Measurements from ENCODE around the gene KCNB1. TPM values are rescaled to one million over a fixed set of nuclear protein-coding genes. Genes with fewer than 3 reads are reported as not detected.
"Not testable (repeated sequence)": the region's sequence is repeated elsewhere in the genome, so short reads cannot be mapped to it uniquely, and the experiment has no call there.

The KCNB1 gene
- total RNA-seq, 1 donor from 2014 or later: 5.8 TPM

DNA sequence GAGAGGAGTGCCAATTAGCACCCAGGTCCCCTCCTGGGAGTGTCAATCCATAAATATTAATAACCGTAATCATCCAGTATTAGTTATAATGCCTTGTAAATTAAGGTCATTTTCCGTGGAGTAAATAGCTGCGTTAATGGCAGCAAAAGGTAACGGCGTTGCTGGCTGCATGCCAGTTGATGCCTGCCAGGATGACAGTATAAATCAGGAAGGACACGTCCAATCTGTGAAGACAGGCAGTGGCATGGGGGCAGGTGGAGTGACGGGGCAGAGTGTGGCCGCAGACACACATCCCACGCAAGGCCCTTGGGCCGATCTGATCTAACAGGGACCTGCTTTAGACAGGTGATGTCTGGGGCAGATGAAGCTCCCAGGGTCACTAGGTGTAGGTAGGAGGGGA lies 49.1 kb downstream of the KCNB1 start:
- DNase-seq: no peak

DNA sequence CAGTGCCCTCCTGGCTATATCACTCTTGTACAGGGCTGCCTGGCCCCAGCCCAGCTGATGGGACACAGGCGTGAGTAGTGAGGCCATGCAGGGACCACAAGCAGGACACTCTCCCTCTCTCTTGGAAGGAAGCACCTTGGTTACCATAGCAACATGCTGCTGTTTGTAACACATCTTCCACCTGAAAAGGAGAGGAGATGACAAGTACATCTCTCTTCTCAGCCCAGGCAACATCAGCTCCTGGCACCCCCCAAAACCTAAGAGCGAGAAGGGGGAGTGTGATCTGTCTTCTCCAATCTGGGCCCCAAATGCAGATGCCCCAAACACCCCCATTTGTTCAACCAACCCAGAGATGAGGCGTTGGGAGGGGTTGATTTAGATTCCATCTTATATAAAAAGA lies 49.9 kb downstream of the KCNB1 start:
- peak; percentile 35 for DNase-seq

DNA sequence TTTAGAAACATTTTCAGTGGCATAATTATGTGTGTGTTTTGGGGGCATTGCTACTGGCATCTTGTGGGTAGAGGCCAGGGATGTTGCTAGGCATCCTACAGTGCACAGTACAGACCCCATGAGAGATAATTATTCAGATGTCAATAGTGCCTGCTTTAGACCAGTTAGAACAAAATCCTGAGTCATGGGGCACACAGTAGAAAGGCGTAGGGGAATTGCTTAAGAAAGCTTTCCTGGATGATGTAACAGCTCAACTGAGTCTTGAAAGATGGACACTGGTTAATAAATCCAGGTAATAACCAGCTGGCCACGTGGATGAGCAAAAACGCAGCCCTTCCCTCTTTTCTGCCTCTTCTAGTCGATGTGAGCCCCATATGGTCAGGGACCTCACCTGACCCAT lies 51.1 kb downstream of the KCNB1 start:
- no peak for DNase-seq

DNA sequence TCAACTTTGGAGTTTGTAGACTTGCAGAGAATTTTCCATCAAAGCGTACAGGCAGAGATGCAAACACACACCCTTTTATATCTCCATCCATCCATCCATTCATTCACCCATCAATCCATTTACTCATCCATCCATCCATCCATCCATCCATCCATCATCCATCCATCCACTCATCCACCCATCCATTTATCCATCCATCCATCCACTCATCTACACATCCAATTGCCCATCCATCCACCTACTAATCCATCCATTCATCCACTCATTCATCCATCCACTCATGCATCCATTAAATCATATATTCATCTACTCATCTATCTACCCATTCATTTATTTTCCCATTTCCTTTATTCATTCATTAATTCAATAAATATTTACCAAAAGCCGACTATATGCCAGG lies 52.1 kb downstream of the KCNB1 start:
- no peak for DNase-seq

DNA sequence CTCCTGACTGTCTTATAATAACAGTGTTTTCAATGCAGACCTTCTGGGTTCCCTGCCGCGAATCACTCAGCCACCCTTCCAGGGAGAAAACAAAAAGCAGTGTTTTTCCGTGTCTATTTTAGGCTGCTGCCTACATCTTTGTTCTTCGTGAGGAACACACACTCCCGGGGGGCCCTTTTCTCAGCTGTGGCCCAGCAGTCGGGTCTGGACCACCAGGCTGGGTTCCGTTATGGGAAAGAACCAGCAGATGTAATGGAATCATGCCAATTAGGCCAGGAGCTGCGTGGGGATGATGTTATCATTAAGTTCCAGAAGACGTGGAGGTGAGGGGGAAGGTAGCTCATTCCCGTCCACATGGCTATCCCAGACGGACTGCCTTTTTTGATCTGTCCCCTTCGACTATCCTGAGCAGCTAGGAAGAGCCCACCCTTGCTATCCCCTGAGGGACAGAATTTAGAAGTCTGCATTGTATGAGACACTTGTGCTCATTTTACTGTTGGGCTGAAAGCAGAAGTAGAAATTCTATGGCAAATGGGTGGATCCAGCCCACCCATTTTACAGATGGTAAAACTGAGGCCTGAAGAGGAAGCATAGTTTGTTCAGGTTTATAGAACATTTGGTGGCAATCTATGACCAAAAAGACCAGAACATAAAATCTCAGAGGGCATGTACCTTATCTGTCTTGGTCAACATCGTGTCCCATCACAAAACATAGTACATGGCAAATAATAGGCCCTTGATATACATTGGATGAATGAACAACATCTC lies 54.5 kb downstream of the KCNB1 start:
- peak; percentile 39 for DNase-seq

DNA sequence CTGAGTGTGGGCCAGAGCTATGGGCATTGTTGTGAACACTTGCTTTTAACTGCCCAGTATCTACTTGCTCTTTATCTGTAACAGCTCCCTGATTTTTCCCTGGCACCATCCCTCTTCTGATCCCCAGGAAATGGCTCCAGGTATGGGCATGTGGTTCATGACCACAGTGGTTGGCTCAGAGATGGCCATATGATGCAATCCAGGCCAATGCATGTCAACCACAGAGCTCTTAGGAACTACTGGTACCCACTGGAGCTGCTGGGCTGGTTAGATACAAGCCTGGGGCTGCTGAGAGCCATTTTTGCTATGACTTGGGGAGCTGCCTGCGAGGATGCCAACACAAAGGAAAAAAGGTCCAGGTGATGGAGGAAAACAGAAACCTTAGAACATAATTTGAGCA lies 55.6 kb downstream of the KCNB1 start:
- no peak for DNase-seq

DNA sequence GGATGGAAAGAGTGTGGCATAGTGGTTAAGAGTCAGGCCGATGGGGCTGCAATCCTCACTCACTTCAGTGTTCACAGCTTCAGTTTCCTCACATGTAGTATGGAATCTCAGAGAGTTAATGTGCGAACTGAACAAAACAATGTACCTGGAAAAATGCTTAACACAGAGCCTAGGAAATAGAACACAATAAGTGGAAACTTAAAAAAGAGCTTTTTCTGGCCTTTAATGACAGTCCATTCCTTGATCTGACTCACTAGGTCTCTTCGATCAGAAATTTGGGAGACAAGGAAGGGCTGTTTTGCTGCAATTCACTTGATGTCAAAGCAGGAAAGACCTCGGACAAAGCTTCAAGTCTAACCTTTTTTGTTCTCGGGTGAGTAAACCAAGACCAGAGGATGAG lies 56.1 kb downstream of the KCNB1 start:
- DNase-seq: no peak

DNA sequence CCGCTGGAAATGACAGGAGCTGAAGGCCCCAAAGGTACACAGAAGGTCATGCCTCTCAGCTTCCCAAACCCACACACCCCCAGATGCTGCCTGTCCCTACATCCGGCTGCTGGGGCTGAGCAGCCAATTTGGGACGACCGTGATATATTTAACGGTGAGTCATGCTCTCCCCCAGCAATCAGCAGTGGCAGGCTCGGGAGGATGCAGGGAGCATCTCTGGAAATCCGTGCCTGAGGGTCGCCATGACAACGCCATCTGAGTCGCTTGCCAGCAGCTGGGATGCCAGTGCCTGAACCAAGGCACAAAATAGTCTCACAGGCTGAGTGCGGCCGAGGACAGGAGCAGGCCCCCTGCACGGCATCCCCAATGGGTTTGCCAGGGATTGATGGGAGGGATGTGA lies 57.9 kb downstream of the KCNB1 start:
- DNase-seq: peak; percentile 89

DNA sequence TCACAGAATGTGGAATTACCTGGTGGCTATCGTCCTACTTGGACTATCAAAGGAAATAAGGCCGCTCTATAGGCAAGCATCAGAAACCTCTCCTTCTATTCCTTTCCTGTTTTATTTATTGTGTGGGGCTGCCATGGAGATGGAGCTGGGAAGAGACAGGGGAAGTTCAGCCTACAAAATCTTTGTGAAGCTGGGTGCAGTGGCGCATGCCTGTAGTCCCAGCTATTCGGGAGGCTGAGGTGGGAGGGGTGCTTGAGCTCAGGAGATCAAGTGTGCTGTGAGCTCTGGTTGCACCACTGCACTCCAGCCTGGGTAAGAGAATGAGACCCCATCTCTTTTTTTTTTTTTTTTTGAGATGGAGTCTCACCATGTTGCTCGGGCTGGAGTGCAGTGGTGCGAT lies 60.3 kb downstream of the KCNB1 start:
- no peak for DNase-seq

DNA sequence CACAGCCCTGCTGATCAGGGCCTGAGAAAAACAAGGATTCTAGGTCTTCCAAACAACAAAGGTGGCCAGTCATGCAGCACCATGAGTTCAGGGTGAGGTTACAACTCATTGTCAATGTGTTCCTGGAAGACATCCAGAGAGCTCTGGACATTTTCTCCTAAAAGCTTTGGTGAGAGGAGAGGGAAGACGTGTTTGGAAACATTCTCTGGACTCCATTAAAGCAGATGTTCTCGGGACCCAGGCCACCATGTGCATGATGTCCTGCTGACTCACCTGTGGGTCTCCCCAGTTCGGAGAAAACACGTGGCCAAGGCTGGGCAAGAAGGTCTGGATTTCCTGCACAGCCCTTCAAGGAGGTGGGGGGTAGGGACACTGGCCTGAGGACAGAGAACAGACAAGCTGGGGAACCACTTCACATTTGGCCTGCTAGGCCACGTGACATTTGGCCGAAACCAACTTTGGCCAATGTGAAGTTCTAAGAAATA lies 61.6 kb downstream of the KCNB1 start:
- DNase-seq: no peak

DNA sequence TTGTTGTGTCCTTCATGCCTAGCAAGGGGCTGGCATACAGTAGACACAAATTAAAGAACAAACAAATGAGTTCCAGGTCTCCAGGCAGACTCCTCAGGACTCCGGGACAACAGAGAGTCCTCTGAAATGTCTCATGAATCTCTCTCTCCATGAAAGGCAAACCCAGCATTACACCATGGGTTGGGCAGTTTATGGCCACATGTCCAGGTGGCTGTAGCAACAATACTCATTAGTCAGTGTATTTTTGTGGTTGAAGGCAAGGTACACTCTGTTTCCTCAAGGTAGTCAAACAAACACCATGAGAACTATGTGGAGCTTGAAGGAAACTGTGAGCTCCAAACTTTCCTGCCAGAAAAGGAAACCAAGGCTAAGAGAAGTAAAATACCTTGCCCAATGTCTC lies 62.2 kb downstream of the KCNB1 start:
- no peak for DNase-seq

DNA sequence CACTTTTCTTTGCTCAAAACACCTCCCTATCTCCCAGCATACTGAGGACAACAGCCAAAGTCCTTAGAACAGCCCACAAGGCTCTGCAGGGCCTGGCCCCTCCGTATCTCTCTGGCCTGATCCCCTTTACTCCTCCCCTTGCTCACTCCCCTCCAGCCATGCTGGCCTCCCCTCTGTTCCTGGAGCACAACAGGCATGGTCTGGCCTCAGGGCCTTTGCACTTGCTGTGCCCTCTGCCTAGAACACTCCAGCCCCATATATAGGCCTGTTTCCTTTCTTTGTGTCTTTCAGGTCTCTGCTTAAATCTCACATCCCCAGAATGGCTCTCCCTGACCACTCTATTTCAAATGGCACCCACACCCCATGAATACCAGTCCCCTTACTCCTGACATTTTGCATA lies 62.7 kb downstream of the KCNB1 start:
- DNase-seq: no peak

DNA sequence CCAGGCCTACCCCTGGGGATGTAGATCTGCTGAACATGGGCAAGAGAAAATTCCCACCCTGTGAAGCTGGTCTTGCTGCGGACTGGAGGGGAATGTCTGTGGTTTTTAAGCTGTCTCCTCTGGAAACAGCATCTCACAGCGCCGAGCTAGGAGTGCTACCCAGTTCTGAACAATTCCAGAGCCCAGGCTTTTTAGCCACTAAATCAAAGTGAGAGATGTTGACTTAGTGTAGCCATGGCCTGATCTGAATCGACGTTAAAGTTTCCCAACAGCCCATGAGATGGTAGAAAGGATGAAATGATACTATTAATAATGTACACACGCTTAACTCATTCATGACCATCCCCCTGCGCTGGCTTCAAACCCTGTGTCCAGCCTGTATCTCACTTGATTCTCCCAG lies 63.7 kb downstream of the KCNB1 start:
- DNase-seq: no peak

DNA sequence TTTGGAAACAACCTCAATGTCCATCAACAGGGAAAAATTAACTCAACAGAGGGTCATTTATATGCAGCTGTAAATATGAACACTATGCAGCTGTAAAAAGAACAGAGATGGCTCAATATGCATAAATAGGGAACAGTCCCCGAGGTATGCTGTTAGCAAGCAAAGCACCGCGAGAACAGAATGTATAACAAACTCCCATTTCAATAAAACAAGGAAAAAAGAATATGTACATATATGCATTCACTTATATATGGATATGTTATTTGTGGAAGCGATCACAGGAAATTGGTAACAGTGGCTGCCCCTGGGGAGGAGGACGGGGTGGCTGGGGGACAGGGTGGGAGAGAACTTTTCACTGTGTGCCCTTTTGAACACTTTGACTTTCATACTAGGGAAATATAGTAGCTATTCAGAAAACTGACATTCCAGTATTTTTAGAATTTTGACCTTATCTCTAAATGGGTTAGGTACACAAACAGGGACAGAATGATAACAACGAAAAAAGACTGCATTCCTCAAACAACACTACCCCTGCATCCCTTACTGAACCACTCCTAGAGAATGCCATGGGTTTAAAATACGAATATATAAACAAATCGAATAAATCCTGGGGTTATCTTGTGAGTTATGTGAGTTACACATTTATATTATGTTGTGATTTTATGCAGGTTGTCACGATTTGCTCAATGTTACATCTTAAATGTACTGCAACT lies 64.5 kb downstream of the KCNB1 start:
- no peak for DNase-seq

DNA sequence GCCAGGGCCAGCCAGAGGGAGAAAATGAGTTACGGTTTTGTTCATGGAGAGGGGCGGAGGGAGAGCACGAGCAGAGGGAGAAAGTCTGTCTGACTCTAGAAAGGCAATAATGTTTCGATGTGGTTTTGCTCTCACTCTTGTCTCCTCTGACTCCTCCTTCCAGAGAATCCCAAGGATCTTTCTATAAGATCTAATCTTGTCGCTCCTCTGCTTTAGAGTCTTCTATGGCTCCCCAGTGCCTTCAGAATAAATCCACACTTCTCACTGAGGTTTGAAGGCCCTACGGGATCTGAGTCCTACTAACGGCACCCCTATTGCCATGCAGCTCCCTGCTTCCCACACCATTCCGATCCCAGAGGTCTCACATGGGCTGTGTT lies 66.8 kb downstream of the KCNB1 start:
- no peak for DNase-seq

DNA sequence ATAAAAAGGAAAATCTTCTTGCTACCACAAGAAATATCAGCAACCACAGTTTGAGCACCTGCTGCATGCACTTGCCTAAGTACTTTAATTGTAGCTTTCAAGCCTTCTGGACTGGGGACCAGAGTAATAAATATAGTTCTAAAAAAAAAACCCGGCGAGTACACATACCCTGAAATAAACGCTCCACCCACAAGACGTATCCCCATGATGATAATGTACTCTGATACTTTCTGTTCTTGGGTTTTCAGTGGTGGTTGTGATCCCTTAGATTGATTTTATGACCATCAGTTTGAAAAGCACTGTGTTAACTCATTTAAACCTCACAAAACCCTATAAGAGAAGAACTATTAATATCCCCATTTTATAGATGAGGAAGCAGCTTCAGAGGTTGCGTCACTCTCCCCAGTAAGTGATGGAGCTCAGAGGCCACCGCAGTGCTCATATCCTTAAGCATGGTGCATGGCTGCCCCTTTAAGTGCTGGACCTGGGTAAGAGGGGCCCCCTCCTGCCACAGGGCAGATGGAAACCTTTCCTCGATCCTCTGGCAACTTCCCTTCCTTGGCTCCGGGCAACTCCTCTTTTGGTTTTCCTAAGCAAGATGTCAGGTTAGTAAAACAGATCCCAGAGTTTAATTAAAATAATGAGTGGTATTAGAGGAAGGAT lies 67.3 kb downstream of the KCNB1 start:
- no peak for DNase-seq

DNA sequence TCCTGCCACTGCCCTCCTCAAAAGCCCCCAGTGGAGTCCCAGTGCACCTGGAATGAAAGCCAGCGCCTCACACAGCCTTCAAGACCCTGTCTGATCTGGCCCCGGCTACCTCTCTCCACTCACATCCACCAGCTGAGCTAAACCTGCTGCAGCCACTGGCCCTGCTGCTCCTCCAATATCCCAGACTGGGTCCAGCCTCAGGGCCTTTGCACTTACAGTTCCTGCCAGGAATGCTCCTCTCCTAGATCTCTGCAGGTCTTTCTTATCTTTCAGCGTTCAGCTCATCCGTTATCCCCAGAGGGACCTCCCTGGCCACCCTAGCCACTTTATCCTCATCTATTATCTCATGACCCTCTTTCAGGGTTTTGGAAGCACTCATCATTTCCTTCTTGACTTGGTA lies 68.8 kb downstream of the KCNB1 start:
- DNase-seq: no peak

DNA sequence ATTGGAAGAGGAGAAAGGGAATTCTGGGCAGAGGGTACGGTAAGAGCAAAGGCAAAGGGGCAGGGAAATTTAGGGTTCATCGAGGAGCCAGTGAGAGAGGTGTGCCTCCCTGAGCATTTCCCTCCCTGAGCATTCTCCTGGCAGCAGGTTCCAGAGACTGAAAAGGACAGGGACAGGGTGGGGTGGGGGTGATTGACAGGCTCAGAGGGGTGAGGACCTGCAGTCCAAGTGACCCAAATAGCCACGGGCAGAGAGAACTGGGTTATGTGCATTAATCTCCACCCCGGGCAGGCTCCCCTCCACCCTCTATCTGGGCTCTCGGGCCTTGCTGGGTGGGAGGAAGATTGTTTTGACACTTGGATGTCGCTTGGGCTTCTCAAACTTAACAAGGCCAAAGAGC lies 69.5 kb downstream of the KCNB1 start:
- DNase-seq: no peak

DNA sequence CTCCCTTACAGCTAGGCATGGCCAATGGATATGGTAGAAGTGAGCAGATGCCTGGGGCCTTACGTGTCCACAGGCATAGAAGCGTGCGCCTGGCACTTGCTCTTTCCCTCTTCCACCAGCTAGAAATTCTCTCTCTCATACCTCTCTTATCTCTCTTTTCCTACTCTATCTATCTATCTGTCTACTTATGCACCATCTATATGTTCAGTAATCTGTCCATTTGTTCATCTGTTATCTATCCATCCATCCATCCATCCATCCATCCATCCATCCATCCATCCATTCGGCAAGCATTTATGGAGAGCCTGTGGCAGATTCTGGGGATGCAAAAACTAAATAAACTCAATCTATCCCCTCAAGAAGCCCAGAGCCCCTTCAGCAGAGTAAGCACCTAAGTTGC lies 70.2 kb downstream of the KCNB1 start:
- DNase-seq: no peak

DNA sequence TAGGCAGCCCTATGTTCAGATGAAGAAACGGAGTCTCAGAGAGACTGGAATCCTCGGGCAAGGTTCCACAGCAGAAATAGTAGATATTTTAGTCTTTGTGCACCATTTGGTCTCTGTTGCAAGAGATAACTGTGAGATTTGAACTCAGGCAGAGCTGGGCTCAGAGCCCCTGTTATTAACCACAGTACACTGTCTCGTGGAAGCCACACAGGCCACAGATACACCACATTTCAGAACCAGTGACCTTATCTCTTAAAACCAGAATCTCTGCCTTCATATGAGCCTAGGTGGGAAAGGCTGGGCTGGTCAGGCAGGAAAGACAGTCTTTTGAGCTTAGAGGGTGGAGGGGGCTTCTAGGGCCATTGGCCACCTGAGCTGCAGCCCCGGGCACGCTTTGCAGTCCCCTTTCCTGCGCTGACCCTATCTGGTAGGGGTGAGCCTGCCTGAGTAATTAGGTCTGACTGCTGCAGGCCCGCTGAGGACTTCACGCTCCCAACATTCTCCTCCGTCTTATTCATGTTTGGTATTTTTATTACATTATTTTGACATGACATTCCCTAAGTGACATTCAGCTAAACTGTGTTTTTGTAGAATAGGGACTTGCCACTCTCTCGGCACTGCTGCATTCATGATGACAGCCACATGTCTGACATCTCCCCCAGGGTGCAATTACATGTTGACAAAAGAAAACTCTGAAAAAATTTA lies 71.1 kb downstream of the KCNB1 start:
- DNase-seq: no peak

DNA sequence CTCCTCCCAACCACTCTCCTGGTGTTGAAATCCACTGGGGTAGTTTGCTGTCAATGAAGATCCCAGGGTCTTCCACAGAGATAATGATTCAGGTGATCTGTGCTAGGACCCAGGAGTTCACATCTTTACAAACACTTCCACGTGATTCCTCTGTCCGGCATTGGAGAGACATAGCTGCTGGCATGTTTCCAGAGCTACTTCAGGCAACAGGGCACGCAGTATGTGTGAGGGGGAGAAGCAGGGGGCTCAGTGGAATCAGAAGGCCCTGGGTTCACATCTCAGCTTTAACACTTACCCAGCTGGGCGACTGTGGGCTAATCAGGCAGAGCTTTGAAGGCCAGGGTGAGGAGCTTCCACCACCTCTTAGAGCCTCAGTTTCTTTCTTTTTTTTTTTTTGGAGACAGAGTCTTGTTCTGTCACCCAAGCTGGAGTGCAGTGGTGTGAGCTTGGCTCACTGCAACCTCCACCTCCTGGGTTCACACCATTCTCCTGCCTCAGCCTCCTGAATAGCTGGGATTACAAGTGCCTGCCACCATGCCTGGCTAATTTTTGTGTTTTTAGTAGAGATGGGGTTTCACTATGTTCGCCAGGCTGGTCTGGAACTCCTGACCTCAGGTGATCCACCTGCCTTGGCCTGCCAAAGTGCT lies 72.4 kb downstream of the KCNB1 start:
- not testable (repeated sequence) for DNase-seq

DNA sequence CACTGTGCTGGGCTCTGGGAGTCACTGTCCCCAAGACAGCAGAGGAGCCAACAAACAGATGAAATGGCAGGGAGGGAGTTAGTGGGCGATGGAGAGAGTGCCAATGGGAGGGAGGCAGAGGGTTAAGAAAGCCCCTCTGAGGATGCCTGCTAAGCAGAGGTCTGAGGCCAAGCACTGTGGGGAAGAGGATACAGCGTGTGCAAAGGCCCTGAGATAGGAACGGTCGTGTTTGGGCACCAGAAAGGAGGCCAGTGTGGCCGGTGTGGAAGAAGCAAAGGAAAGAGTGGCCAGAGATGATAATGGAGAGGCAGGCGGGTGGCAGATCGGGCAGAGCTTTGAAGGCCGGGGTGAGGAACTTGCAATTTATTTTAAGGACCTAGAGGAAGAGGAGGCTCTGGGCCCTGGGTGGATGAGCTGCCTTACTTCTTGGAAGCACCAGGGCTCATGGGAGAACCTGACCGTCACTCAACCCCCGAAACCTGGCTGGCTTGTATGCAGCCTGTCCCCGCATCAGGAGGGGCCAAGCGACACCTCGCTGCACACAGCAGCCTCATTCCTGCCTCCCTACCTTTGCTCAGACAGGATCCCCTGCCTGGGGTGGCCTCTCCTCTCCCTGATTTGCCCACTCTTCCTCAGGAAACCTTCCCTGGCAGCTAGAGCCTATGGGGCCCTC lies 73.0 kb downstream of the KCNB1 start:
- DNase-seq: no peak
